ENCODE results near the gene SLC18A3. TPM values are rescaled to one million over a fixed set of nuclear protein-coding genes. Genes with fewer than 3 reads are reported as not detected.

Gene SLC18A3
- total RNA-seq, 2 experiments from 2014 or later, result not detected

- DNase-seq, result no peak
- intact Hi-C loops (cut with DNase I, micrococcal nuclease), result no loop called here
- ATAC-seq, result no peak
- no peak overlapping the region for H3K27ac Mint-ChIP-seq
- H3K36me3 Mint-ChIP-seq (ENCODE audit: low read depth), result no peaks in the 10 kb centered on the region
- POLR2A ChIA-PET, result no interaction called here
- peaks cover 6% of the 10 kb centered on the region for H3K4me1 Mint-ChIP-seq
- H3K9me3 Mint-ChIP-seq (ENCODE audit: low read depth), result no peaks in the 10 kb centered on the region
- CTCF ChIA-PET, result no interaction called here
- peaks cover 2% of the 10 kb centered on the region for H3K27me3 Mint-ChIP-seq
- H3K4me3 Mint-ChIP-seq, result no peak overlapping the region
Observed at GRCh38 chr10:49651039-49651835, 41.1 kb downstream of the SLC18A3 start.

GRCh38 chr10:49651917-49652316 is 41.8 kb downstream of the SLC18A3 start:
- H3K36me3 Mint-ChIP-seq (ENCODE audit: low read depth), result no peaks in the 10 kb centered on the region
- no peak overlapping the region for H3K27ac Mint-ChIP-seq
- ChIA-PET CTCF (no interaction called here), POLR2A (no interaction called here)
- ATAC-seq, result no peak
- intact Hi-C loops (cut with DNase I, micrococcal nuclease), result no loop called here
- peaks cover 6% of the 10 kb centered on the region for H3K4me1 Mint-ChIP-seq
- H3K4me3 Mint-ChIP-seq, result no peak overlapping the region
- DNase-seq, result no peak
- H3K9me3 Mint-ChIP-seq (ENCODE audit: low read depth), result no peaks in the 10 kb centered on the region
- peaks cover 8% of the 10 kb centered on the region for H3K27me3 Mint-ChIP-seq

- Mint-ChIP-seq H3K27me3 (peaks cover 8% of the 10 kb centered on the region), H3K4me1 (peaks cover 6% of the 10 kb centered on the region), H3K27ac (no peak overlapping the region), H3K9me3 (ENCODE audit: low read depth) (no peaks in the 10 kb centered on the region), H3K36me3 (ENCODE audit: low read depth) (no peaks in the 10 kb centered on the region), H3K4me3 (no peak overlapping the region)
- intact Hi-C loops (cut with DNase I, micrococcal nuclease), result no loop called here
- POLR2A ChIA-PET, result no interaction called here
- CTCF ChIA-PET, result no interaction called here
- DNase-seq (no peak), ATAC-seq (no peak)
Observed at GRCh38 chr10:49652421-49653272, 42.5 kb downstream of the SLC18A3 start.

GRCh38 chr10:49653273-49653929 is 43.3 kb downstream of the SLC18A3 start:
- Mint-ChIP-seq H3K27me3 (peaks cover 8% of the 10 kb centered on the region), H3K4me1 (peaks cover 6% of the 10 kb centered on the region), H3K27ac (no peak overlapping the region), H3K36me3 (ENCODE audit: low read depth) (no peaks in the 10 kb centered on the region), H3K4me3 (no peak overlapping the region), H3K9me3 (ENCODE audit: low read depth) (no peaks in the 10 kb centered on the region)
- ChIA-PET POLR2A (no interaction called here), CTCF (no interaction called here)
- DNase-seq, result no peak
- ATAC-seq, result no peak
- intact Hi-C loops (cut with DNase I, micrococcal nuclease), result no loop called here

GRCh38 chr10:49654036-49654693 is 44.1 kb downstream of the SLC18A3 start:
- ChIA-PET CTCF (interaction anchor here (0.6 kb wide), 1 partner anchor 59 kb away, joined by 3 read pairs; no protein-coding TSS in a partner anchor), POLR2A (no interaction called here)
- no peak overlapping the region for H3K4me3 Mint-ChIP-seq
- no peak for ATAC-seq
- intact Hi-C loops (cut with DNase I, micrococcal nuclease), result no loop called here
- peaks cover 5% of the 10 kb centered on the region for H3K9me3 Mint-ChIP-seq (ENCODE audit: low read depth)
- DNase-seq, result no peak
- no peaks in the 10 kb centered on the region for H3K36me3 Mint-ChIP-seq (ENCODE audit: low read depth)
- no peak overlapping the region for H3K27ac Mint-ChIP-seq
- peaks cover 8% of the 10 kb centered on the region for H3K27me3 Mint-ChIP-seq
- H3K4me1 Mint-ChIP-seq, result peaks cover 5% of the 10 kb centered on the region

GRCh38 chr10:49655099-49655498 is 45.0 kb downstream of the SLC18A3 start:
- no peak for ATAC-seq
- Mint-ChIP-seq H3K27ac (no peak overlapping the region), H3K4me1 (no peaks in the 10 kb centered on the region), H3K9me3 (ENCODE audit: low read depth) (peaks cover 8% of the 10 kb centered on the region), H3K27me3 (peaks cover 8% of the 10 kb centered on the region), H3K4me3 (no peak overlapping the region), H3K36me3 (ENCODE audit: low read depth) (no peaks in the 10 kb centered on the region)
- ChIA-PET POLR2A (no interaction called here), CTCF (no interaction called here)
- intact Hi-C loops (cut with DNase I, micrococcal nuclease), result no loop called here
- DNase-seq, result no peak

GRCh38 chr10:49656845-49657493 is 46.9 kb downstream of the SLC18A3 start:
- CTCF ChIA-PET, result no interaction called here
- intact Hi-C loops (cut with DNase I, micrococcal nuclease), result no loop called here
- ATAC-seq (no peak), DNase-seq (no peak)
- no peak overlapping the region for H3K4me3 Mint-ChIP-seq
- H3K36me3 Mint-ChIP-seq (ENCODE audit: low read depth), result no peaks in the 10 kb centered on the region
- peaks cover 8% of the 10 kb centered on the region for H3K9me3 Mint-ChIP-seq (ENCODE audit: low read depth)
- H3K27ac Mint-ChIP-seq, result no peak overlapping the region
- POLR2A ChIA-PET, result interaction anchor here (0.6 kb wide), 1 partner anchor 968 kb away, joined by 4 read pairs; no protein-coding TSS in a partner anchor
- peaks cover 8% of the 10 kb centered on the region for H3K27me3 Mint-ChIP-seq
- no peaks in the 10 kb centered on the region for H3K4me1 Mint-ChIP-seq

GRCh38 chr10:49657606-49658005 is 47.5 kb downstream of the SLC18A3 start:
- Mint-ChIP-seq H3K27ac (no peak overlapping the region), H3K4me1 (no peaks in the 10 kb centered on the region), H3K4me3 (no peak overlapping the region), H3K36me3 (ENCODE audit: low read depth) (no peaks in the 10 kb centered on the region), H3K9me3 (ENCODE audit: low read depth) (peaks cover 8% of the 10 kb centered on the region), H3K27me3 (peaks cover 5% of the 10 kb centered on the region)
- ATAC-seq (no peak), DNase-seq (no peak)
- CTCF ChIA-PET, result no interaction called here
- POLR2A ChIA-PET, result no interaction called here
- intact Hi-C loops (cut with DNase I, micrococcal nuclease), result no loop called here

- POLR2A ChIA-PET, result no interaction called here
- Mint-ChIP-seq H3K27me3 (peaks cover 5% of the 10 kb centered on the region), H3K4me3 (no peak overlapping the region), H3K9me3 (ENCODE audit: low read depth) (peaks cover 8% of the 10 kb centered on the region), H3K36me3 (ENCODE audit: low read depth) (no peaks in the 10 kb centered on the region), H3K27ac (no peak overlapping the region), H3K4me1 (no peaks in the 10 kb centered on the region)
- no peak for ATAC-seq
- no peak for DNase-seq
- CTCF ChIA-PET, result no interaction called here
- intact Hi-C loops (cut with DNase I, micrococcal nuclease), result no loop called here
Observed at GRCh38 chr10:49661140-49661856, 51.2 kb downstream of the SLC18A3 start.

Data from activated CD4-positive, alpha-beta T cell treated with anti-CD3 and anti-CD28 coated beads for 36 hours (primary cell).